Measurements from ENCODE around the gene NFIA.

The NFIA gene

GRCh38 chr1:61082311-61083012 lies at the start of gene NFIA:
NFIA (plus strand) TSS chr1:61082561.
- DNase-seq, result peak; percentile 15 to 16

- DNase-seq, result no peak
Measured at GRCh38 chr1:61035880-61036279, 46.5 kb upstream of the NFIA start.

- no peak for DNase-seq
Measured at GRCh38 chr1:61042466-61043009, 39.8 kb upstream of the NFIA start.

- peak; percentile 75 to 86 for DNase-seq
Measured at GRCh38 chr1:61043010-61043820, 39.1 kb upstream of the NFIA start.

GRCh38 chr1:61046434-61046833 lies 35.9 kb upstream of the NFIA start:
- no peak for DNase-seq

- no peak for DNase-seq
Measured at GRCh38 chr1:61047061-61047460, 35.3 kb upstream of the NFIA start.

- peak; percentile 79 to 91 for DNase-seq
Measured at GRCh38 chr1:61049850-61050540, 32.4 kb upstream of the NFIA start.

GRCh38 chr1:61050541-61051442 lies 31.6 kb upstream of the NFIA start:
- DNase-seq, result no peak

GRCh38 chr1:61051443-61051718 lies 31.0 kb upstream of the NFIA start:
- no peak for DNase-seq

- DNase-seq, result no peak
Measured at GRCh38 chr1:61051719-61052394, 30.5 kb upstream of the NFIA start.

GRCh38 chr1:61052395-61053225 lies 29.8 kb upstream of the NFIA start:
- DNase-seq, result no peak

- DNase-seq, result no peak
Measured at GRCh38 chr1:61053226-61053711, 29.1 kb upstream of the NFIA start.

- peak in 1 of 2 donors; percentile 14 for DNase-seq
Measured at GRCh38 chr1:61053712-61054600, 28.4 kb upstream of the NFIA start.

- no peak for DNase-seq
Measured at GRCh38 chr1:61054601-61054993, 27.8 kb upstream of the NFIA start.

GRCh38 chr1:61055110-61055614 lies 27.2 kb upstream of the NFIA start:
- DNase-seq, result no peak

GRCh38 chr1:61056196-61056572 lies 26.2 kb upstream of the NFIA start:
- no peak for DNase-seq

GRCh38 chr1:61056573-61057439 lies 25.6 kb upstream of the NFIA start:
- peak in 1 of 2 donors; percentile 46 for DNase-seq

GRCh38 chr1:61058483-61059245 lies 23.7 kb upstream of the NFIA start:
- DNase-seq, result no peak
